ENCODE measurements around the gene ZNF668.

DNA sequence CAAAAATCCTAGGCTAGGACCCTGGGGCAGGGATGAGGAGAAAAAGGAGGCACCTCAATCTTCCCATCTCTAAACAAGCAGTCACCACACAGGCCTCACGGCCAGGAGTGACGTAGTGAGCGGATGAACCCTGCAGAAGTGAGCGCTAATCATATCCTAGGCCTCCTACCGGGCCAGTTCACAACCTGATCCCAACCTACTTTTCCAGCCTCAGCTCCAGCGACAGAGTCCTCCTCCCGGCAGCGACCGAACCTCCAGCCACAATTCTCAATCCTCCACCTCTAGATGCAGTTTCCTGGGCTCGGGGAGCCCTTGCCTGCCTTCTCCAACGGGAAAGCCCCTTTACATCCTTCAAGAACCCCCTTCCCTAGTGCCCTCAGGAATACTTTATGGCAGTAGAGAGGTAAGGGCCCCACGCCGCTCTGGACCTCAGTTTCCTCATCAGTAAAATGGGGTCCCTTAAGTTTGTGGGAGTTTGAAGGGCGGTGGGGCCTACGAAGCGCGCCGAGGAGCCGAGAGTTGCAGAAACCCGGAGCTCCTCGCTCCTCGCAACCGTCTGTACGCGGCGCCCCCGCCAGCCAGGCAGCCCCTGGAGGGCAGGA lies 1.4 kb downstream of the ZNF668 start:
- TF ChIP-seq, protein P1, sequence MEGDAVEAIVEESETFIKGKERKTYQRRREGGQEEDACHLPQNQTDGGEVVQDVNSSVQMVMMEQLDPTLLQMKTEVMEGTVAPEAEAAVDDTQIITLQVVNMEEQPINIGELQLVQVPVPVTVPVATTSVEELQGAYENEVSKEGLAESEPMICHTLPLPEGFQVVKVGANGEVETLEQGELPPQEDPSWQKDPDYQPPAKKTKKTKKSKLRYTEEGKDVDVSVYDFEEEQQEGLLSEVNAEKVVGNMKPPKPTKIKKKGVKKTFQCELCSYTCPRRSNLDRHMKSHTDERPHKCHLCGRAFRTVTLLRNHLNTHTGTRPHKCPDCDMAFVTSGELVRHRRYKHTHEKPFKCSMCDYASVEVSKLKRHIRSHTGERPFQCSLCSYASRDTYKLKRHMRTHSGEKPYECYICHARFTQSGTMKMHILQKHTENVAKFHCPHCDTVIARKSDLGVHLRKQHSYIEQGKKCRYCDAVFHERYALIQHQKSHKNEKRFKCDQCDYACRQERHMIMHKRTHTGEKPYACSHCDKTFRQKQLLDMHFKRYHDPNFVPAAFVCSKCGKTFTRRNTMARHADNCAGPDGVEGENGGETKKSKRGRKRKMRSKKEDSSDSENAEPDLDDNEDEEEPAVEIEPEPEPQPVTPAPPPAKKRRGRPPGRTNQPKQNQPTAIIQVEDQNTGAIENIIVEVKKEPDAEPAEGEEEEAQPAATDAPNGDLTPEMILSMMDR (IDR thresholded peaks at IDR 0.05), result no peak
- no peak for TF ChIP-seq POLR2A (IDR thresholded peaks at IDR 0.05)

Measured in prostate gland (tissue), 2 donors.